HG02840 (cell line): ENCODE results near the gene FIZ1.

ENCODE experiments used
- ATAC-seq: cut with Tn5 transposase; IDR thresholded peaks from one replicate; pipeline ENCODE4 v1.9.1; 2021; ENCODE audit warnings: mild to moderate bottlenecking, moderate library complexity, moderate number of reproducible peaks; ENCODE audit not compliant: unreplicated experiment, low FRiP score

Gene FIZ1

GRCh38 chr19:55614711-55615542 lies 15.6 kb upstream of the FIZ1 start:
- no peak for ATAC-seq

GRCh38 chr19:55613930-55614710 lies 14.8 kb upstream of the FIZ1 start:
- ATAC-seq = no peak

GRCh38 chr19:55613396-55613795 lies 14.1 kb upstream of the FIZ1 start:
- ATAC-seq = no peak

- ATAC-seq = no peak
Measured at GRCh38 chr19:55611983-55612645, 12.8 kb upstream of the FIZ1 start.

GRCh38 chr19:55611300-55611982 lies 12.1 kb upstream of the FIZ1 start:
- no peak for ATAC-seq

GRCh38 chr19:55609326-55609725 lies 10.0 kb upstream of the FIZ1 start:
- no peak for ATAC-seq

GRCh38 chr19:55606817-55607216 lies 7.5 kb upstream of the FIZ1 start:
- ATAC-seq = no peak

- ATAC-seq = no peak
Measured at GRCh38 chr19:55606471-55606787, 7.1 kb upstream of the FIZ1 start.

- peak; percentile 10 for ATAC-seq
Measured at GRCh38 chr19:55605637-55606470, 6.5 kb upstream of the FIZ1 start, which contains the start of gene ZNF865. TSS of gene ZNF865 (plus strand) at chr19:55605647. CDS start at chr19:55613619, 7,972 bp downstream.

GRCh38 chr19:55605207-55605636 lies 5.9 kb upstream of the FIZ1 start:
- ATAC-seq = peak; percentile 78

GRCh38 chr19:55603581-55604292 lies 4.4 kb upstream of the FIZ1 start:
- no peak for ATAC-seq

- no peak for ATAC-seq
Measured at GRCh38 chr19:55603115-55603514, 3.8 kb upstream of the FIZ1 start.

- ATAC-seq = no peak
Measured at GRCh38 chr19:55602104-55603001, 3.0 kb upstream of the FIZ1 start.

GRCh38 chr19:55601084-55601483 lies 1.8 kb upstream of the FIZ1 start:
- no peak for ATAC-seq

GRCh38 chr19:55600662-55601028 lies 1.3 kb upstream of the FIZ1 start:
- no peak for ATAC-seq

- ATAC-seq = peak; percentile 45
Measured at GRCh38 chr19:55599842-55600661, 735 bp upstream of the FIZ1 start, which contains the start of gene ZNF524. TSS of gene ZNF524 (plus strand) at chr19:55600288. CDS start at chr19:55602113, 1,825 bp downstream.
